Tibial nerve (tissue), 4 donors: Measurements from ENCODE around the gene NOTCH4.

Experiments used
- EP300 ChIP-seq, 2 donors: sonication (generic); formaldehyde crosslinking; IDR thresholded peaks; one replicate each; pipeline ENCODE4 v1.6.1; 2017; ENCODE audit warnings: antibody characterized with exemption in 2 of 2, mild to moderate bottlenecking in 1 of 2
- POLR2A ChIP-seq, 2 donors: fragments of 450-650 bp; IDR thresholded peaks; one replicate each; pipeline ENCODE4 v1.6.1; 2017; ENCODE audit warnings: antibody characterized with exemption in 2 of 2, mild to moderate bottlenecking in 2 of 2, moderate library complexity in 2 of 2
- TF ChIP-seq, protein P1 (sequence below), 5 experiments: fragments of 200-600 bp in 3 of 5; fragments of 450-650 bp in 2 of 5; sonication (generic) in 3 of 5; IDR thresholded peaks; one replicate each; pipeline ENCODE4 v1.5.1; 2016 to 2019; ENCODE audit warnings: antibody characterized with exemption in 5 of 5, mild to moderate bottlenecking in 3 of 5, moderate library complexity in 2 of 5

DNA sequence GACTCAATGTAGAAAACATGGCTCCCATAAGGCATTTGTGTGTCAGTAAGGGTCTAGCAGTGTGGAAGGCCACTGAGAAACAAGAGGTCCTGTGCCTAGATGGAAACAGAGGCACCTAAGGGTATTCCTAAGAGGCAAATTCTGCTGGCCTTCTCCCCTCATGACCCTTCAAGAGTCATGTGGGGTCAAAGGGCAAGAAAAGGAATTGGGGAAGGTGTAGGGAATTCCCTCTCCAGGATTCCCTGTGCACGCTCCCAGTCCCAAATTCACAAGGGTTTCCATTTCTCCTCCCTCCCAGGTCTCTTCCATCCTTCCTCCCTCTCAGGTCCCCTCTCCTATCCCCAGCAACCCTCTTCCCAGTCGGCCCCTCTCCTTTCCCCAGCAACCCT is 48.6 kb downstream of the NOTCH4 start:
- TF ChIP-seq, protein P1, sequence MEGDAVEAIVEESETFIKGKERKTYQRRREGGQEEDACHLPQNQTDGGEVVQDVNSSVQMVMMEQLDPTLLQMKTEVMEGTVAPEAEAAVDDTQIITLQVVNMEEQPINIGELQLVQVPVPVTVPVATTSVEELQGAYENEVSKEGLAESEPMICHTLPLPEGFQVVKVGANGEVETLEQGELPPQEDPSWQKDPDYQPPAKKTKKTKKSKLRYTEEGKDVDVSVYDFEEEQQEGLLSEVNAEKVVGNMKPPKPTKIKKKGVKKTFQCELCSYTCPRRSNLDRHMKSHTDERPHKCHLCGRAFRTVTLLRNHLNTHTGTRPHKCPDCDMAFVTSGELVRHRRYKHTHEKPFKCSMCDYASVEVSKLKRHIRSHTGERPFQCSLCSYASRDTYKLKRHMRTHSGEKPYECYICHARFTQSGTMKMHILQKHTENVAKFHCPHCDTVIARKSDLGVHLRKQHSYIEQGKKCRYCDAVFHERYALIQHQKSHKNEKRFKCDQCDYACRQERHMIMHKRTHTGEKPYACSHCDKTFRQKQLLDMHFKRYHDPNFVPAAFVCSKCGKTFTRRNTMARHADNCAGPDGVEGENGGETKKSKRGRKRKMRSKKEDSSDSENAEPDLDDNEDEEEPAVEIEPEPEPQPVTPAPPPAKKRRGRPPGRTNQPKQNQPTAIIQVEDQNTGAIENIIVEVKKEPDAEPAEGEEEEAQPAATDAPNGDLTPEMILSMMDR (IDR thresholded peaks at IDR 0.05), result no peak
- no peak for TF ChIP-seq POLR2A (IDR thresholded peaks at IDR 0.05)
- no peak for TF ChIP-seq EP300 (IDR thresholded peaks at IDR 0.05)
